AG08395 (cell line): ENCODE results near the gene RNU11.
A peak's percentile ranks its signal among the peaks of the same experiment; 100 is the strongest.
"Not testable (repeated sequence)": the region's sequence is repeated elsewhere in the genome, so short reads cannot be mapped to it uniquely, and the experiment has no call there.

Experiments used
- DNase-seq: peaks from one replicate; pipeline ENCODE4 v3.0.0; 2012; ENCODE audit warnings: mixed read lengths, low spot score

Gene RNU11

GRCh38 chr1:28648474-28649198 is at the start of gene RNU11:
TSS of gene RNU11 (plus strand) at chr1:28648600.
- DNase-seq = peak; percentile 74

GRCh38 chr1:28601696-28602095 is 46.7 kb upstream of the RNU11 start:
- DNase-seq = peak; percentile 91

GRCh38 chr1:28602536-28603439 is 45.6 kb upstream of the RNU11 start:
- peak; percentile 82 for DNase-seq

- no peak for DNase-seq
Observed at GRCh38 chr1:28604411-28604810, 44.0 kb upstream of the RNU11 start.

- no peak for DNase-seq
Observed at GRCh38 chr1:28604962-28605361, 43.4 kb upstream of the RNU11 start.

- DNase-seq = no peak
Observed at GRCh38 chr1:28606771-28607170, 41.6 kb upstream of the RNU11 start.

- DNase-seq = no peak
Observed at GRCh38 chr1:28613175-28613574, 35.2 kb upstream of the RNU11 start.

GRCh38 chr1:28631713-28632112 is 16.7 kb upstream of the RNU11 start:
- no peak for DNase-seq

GRCh38 chr1:28632560-28632959 is 15.8 kb upstream of the RNU11 start:
- no peak for DNase-seq

GRCh38 chr1:28640766-28641165 is 7.6 kb upstream of the RNU11 start:
- no peak for DNase-seq

GRCh38 chr1:28642056-28642846 is 6.1 kb upstream of the RNU11 start:
- peak; percentile 24 for DNase-seq

GRCh38 chr1:28642847-28643635 is 5.4 kb upstream of the RNU11 start, which contains the start of gene TAF12:
TSS of gene TAF12 (minus strand) at chr1:28643067. CDS start at chr1:28622081, 20,986 bp downstream.
- DNase-seq = peak; percentile 95

GRCh38 chr1:28644494-28644893 is 3.9 kb upstream of the RNU11 start:
- no peak for DNase-seq

GRCh38 chr1:28645406-28645805 is 3.0 kb upstream of the RNU11 start:
- DNase-seq = not testable (repeated sequence)

- no peak for DNase-seq
Observed at GRCh38 chr1:28646040-28646439, 2.4 kb upstream of the RNU11 start.

- DNase-seq = peak; percentile 93
Observed at GRCh38 chr1:28648008-28648473, 359 bp upstream of the RNU11 start.

- not testable (repeated sequence) for DNase-seq
Observed at GRCh38 chr1:28653063-28653462, 4.7 kb downstream of the RNU11 start.

- not testable (repeated sequence) for DNase-seq
Observed at GRCh38 chr1:28653870-28654269, 5.5 kb downstream of the RNU11 start.

- DNase-seq = not testable (repeated sequence)
Observed at GRCh38 chr1:28655448-28656311, 7.3 kb downstream of the RNU11 start.

GRCh38 chr1:28656335-28656734 is 7.9 kb downstream of the RNU11 start:
- DNase-seq = no peak
